ENCODE results near the gene TRIAP1.

- no peak for TF ChIP-seq ESRRG (CRISPR knock-in tag; IDR thresholded peaks at IDR 0.05)
- TF ChIP-seq CREB5 (CRISPR knock-in tag; IDR thresholded peaks at IDR 0.05; ENCODE audit: low read depth), result no peak
- TF ChIP-seq ZNF565 (CRISPR knock-in tag; conservative IDR thresholded peaks at IDR 0.05; ENCODE audit: low read depth), result no peak
- TF ChIP-seq, protein P1, sequence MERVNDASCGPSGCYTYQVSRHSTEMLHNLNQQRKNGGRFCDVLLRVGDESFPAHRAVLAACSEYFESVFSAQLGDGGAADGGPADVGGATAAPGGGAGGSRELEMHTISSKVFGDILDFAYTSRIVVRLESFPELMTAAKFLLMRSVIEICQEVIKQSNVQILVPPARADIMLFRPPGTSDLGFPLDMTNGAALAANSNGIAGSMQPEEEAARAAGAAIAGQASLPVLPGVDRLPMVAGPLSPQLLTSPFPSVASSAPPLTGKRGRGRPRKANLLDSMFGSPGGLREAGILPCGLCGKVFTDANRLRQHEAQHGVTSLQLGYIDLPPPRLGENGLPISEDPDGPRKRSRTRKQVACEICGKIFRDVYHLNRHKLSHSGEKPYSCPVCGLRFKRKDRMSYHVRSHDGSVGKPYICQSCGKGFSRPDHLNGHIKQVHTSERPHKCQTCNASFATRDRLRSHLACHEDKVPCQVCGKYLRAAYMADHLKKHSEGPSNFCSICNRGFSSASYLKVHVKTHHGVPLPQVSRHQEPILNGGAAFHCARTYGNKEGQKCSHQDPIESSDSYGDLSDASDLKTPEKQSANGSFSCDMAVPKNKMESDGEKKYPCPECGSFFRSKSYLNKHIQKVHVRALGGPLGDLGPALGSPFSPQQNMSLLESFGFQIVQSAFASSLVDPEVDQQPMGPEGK (CRISPR knock-in tag; IDR thresholded peaks at IDR 0.05; ENCODE audit: borderline replicate concordance), result no peak
- no peak for TF ChIP-seq GLIS3 (CRISPR knock-in tag; IDR thresholded peaks at IDR 0.05)
- TF ChIP-seq SNAI2 (CRISPR knock-in tag; IDR thresholded peaks at IDR 0.05), result no peak
- no peak for TF ChIP-seq ISL1 (CRISPR knock-in tag; IDR thresholded peaks at IDR 0.05)
- TF ChIP-seq PPARA (CRISPR knock-in tag; IDR thresholded peaks at IDR 0.05; ENCODE audit: borderline replicate concordance), result no peak
- TF ChIP-seq TSHZ2 (CRISPR knock-in tag; IDR thresholded peaks at IDR 0.05), result no peak
- TF ChIP-seq CSRNP3 (CRISPR knock-in tag; IDR thresholded peaks at IDR 0.05), result no peak
These were observed 49.1 kb upstream of the TRIAP1 start for GRCh38 chr12:120495186-120495730.

Data from SK-N-SH treated with all-trans-retinoic acid at 6 μM for 48 hours (cell line).